ENCODE data around the gene DEFB124. TPM values are rescaled to one million over a fixed set of nuclear protein-coding genes. Genes with fewer than 3 reads are reported as not detected.
"Not testable (repeated sequence)": the region's sequence is repeated elsewhere in the genome, so short reads cannot be mapped to it uniquely, and the experiment has no call there.

Gene DEFB124
- total RNA-seq, 2 donors from 2014 or later, result not detected

DNA sequence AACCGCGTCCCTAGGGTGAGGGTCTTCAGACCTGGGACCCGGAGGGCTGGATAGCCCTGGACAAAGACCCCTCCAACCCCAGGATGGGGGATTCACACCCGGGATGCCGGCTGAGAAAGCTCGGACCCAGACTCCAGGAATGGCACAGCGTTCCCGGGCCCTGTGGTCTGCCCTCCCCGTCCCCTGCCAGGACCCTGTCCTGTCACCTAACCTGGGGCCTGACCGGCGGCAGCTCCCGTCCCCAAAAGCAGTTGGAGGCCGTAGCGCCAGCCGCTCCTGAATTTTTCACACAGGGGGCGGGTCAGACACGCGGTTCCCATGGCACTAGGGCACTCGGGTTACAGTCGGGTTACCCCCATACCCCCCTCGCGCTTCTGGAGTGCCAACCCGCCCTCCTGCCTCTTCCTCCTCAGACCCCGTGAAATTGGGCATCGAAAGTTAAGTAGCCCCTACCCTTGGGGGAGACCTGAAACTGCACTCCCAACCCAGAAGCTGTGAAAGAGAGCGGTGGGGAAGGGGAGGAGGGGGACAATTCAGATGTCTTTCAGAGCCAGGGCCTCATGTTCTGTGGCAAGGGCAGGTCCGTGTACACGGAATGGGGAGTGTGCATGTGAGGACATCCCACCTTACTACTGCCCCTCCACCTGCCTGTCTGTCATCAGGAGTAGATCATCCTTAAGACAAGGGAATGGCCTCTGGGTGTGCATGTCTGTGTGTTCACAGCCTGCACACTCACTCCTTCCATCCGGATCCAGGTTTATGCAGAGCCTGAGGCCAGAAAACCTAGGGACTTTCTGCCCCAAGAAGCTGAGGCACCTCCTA lies 756 bp upstream of the DEFB124 start:
- Mint-ChIP-seq H3K36me3 (no peaks in the 10 kb centered on the region), H3K27ac (no peak overlapping the region), H3K4me3 (no peak overlapping the region), H3K27me3 (peaks cover 33 to 34% of the 10 kb centered on the region in 2 donors), H3K9me3 (no peaks in the 10 kb centered on the region), H3K4me1 (ENCODE audit: low read depth in 2 of 2) (no peaks in the 10 kb centered on the region)
- no peak for DNase-seq (ENCODE audit: low spot score)
- peak in 1 of 2 donors; percentile 13 for ATAC-seq

DNA sequence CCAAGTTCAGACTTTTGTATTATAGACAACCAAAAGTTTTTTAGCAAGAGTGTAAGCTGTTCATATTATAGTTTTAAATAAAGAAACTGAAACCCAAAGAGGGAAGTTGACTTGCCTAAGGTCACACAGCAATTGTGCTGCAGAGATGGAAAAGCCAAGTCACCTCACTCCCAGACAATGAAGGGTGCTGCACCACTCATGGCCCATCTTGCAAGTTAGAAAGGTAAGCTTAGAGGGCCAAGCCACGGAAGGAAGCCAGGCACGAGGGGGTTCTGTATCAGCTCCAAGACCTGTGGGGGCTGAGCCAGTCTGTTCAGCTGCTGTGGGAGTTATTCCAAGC lies 860 bp downstream of the DEFB124 start:
- ATAC-seq, result no peak
- Mint-ChIP-seq H3K4me1 (ENCODE audit: low read depth in 2 of 2) (no peaks in the 10 kb centered on the region), H3K27me3 (peaks cover 33 to 34% of the 10 kb centered on the region in 2 donors), H3K27ac (no peak overlapping the region), H3K9me3 (no peaks in the 10 kb centered on the region), H3K4me3 (no peak overlapping the region), H3K36me3 (no peaks in the 10 kb centered on the region)
- DNase-seq (ENCODE audit: low spot score), result no peak

DNA sequence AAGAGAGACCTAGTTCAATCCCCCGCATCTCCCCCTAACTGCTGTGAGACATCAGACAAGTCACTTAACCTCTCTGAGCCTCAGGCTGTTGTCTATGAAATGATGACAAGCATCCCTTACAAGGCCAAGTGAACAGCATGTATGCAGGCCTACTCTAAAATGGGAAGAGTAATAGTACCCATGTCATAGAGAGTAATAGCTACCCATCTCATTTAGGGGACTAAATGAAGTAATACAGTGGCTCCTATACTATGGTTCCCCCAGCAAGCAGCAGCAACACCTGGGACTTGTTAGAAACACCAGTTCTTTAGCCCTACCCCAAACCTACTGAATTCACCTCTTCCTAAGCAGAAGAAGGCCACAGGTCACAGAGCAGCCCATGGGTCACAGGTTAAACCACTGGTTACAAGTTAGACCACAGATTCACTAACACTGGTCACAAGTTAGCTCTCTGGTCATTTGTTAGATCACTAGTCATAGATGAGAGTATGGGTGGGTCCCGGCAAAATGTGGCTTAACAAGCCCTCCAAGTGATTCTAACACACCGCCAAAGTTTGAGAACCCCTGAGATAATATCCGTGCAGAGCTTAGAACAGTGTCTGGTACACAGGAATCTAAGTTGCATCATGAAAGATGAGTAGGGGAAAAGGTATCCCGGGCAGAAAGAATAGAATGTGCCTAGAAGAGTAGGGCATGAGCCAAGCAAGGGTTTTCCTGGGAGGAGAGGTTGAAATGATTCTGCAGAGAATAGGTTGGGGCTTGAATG lies 1.4 kb downstream of the DEFB124 start:
- DNase-seq (ENCODE audit: low spot score), result no peak
- Mint-ChIP-seq H3K36me3 (no peaks in the 10 kb centered on the region), H3K9me3 (no peaks in the 10 kb centered on the region), H3K4me1 (ENCODE audit: low read depth in 2 of 2) (no peaks in the 10 kb centered on the region), H3K27ac (no peak overlapping the region), H3K4me3 (no peak overlapping the region), H3K27me3 (peaks cover 32 to 33% of the 10 kb centered on the region in 2 donors)
- ATAC-seq, result peak in 1 of 2 donors; percentile 9

DNA sequence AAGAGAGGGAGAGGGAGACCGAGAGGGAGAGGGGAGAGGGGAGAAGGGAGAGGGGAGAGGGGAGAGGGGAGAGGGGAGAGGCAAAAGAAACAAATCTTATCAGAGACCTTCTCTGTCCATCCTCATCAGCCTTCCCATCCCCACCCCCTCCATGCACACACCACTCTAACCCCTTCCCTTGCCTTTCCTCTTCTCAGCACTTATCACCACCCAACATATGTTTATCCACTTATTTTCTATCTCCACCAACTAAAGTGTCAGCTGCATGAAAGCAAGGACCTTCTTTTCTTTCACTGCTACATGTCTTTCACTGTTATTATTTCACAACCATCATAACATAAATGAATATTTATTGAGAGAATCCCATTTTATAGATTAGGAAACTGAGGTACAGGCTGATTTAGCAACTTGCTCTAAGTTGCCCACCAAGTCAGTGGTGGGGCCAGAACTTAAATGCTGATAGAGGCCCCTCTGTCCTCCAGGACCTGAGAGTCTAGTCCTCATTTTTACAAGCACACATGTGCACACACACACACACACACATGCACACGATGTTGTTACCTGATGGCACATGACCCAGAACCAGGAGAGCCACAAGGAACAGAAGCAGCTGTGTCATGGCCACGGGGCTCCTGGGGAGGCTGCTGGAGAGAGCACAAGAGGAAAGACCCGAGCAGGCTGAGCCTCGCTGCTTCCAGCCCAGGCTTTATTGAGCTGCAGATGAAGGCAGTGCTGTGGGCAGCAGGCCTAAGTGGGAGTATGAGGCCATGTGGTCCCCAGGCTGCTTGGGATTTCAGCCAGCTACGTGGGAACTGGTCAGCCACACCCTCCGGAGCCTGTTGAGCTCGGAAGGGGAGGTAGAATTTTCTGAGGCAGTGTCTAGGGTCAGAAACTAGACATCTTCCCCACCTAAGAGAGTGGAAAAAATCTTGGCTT lies 2.3 kb downstream of the DEFB124 start:
- H3K9me3 Mint-ChIP-seq, result no peaks in the 10 kb centered on the region
- H3K36me3 Mint-ChIP-seq, result no peaks in the 10 kb centered on the region
- DNase-seq (ENCODE audit: low spot score) (no peak), ATAC-seq (peak in 1 of 2 donors; percentile 13)
- no peak overlapping the region for H3K27ac Mint-ChIP-seq
- peaks cover 29 to 31% of the 10 kb centered on the region in 2 donors for H3K27me3 Mint-ChIP-seq
- no peak overlapping the region for H3K4me3 Mint-ChIP-seq
- no peaks in the 10 kb centered on the region for H3K4me1 Mint-ChIP-seq (ENCODE audit: low read depth in 2 of 2)

DNA sequence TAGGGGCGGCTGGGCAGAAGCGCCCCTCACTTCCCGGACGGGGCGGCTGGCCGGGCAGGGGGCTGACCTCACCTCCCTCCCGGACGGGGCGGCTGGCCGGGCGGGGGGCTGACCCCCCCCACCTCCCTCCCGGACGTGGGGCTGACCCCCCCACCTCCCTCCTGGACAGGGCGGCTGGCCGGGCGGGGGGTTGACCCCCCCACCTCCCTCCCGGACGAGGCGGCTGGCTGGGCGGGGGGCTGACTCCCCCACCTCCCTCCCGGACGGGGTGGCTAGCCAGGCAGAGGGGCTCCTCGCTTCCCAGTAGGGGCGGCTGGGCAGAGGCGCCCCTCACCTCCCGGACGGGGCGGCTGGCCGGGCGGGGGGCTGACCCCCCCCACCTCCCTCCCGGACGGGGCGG lies 4.0 kb downstream of the DEFB124 start:
- H3K36me3 Mint-ChIP-seq; H3K27ac Mint-ChIP-seq; H3K4me1 Mint-ChIP-seq (ENCODE audit: low read depth in 2 of 2); ATAC-seq; H3K4me3 Mint-ChIP-seq; H3K9me3 Mint-ChIP-seq; DNase-seq (ENCODE audit: low spot score): not testable (repeated sequence)
- H3K27me3 Mint-ChIP-seq, result peaks cover 18 to 23% of the 10 kb centered on the region in 2 donors

DNA sequence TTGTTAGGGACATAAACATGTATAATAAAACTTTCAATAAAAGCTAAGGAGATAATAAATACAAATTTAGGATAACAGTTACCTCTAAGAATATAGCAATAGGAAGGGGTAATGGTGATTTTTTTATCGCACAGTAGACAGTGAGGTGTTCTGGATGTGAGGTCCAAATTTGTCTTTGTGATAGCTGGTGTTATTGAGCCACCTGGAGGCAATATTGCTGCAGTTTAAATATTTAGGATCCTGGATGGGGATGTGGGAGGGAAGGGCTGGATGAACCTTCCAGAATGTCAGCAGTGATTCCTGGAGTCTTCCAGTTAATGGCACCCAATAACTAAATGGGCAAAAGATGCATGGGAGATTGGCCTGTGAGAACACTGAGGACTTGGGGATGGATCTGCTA lies 20.6 kb downstream of the DEFB124 start:
- DNase-seq (ENCODE audit: low spot score) (no peak), ATAC-seq (no peak)
- no peaks in the 10 kb centered on the region for H3K4me1 Mint-ChIP-seq (ENCODE audit: low read depth in 2 of 2)
- peaks cover 3 to 20% of the 10 kb centered on the region in 2 donors for H3K27me3 Mint-ChIP-seq
- no peak overlapping the region for H3K4me3 Mint-ChIP-seq
- no peaks in the 10 kb centered on the region for H3K9me3 Mint-ChIP-seq
- H3K27ac Mint-ChIP-seq, result no peak overlapping the region
- H3K36me3 Mint-ChIP-seq, result no peaks in the 10 kb centered on the region

DNA sequence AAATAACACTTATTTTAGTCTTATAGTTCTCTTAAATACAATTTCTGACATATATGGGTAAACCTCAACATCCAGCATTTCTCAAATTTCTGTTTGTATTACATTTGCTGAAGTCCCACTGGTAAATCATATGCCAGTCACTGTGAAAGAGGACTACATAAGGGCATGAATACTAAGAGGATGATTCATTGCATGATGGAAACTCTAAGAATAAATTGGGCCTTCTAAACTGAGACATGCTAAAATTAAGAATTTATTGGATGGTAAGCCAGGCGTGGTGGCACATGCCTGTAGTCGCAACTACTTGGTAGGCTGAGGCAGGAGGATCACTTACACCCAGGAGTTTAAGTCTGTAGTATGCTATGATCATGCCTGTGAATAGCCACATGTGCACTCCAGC lies 22.4 kb downstream of the DEFB124 start:
- peaks cover 4 to 24% of the 10 kb centered on the region in 2 donors for H3K27me3 Mint-ChIP-seq
- H3K4me1 Mint-ChIP-seq (ENCODE audit: low read depth in 2 of 2), result no peaks in the 10 kb centered on the region
- no peak for DNase-seq (ENCODE audit: low spot score)
- H3K9me3 Mint-ChIP-seq, result no peaks in the 10 kb centered on the region
- no peaks in the 10 kb centered on the region for H3K36me3 Mint-ChIP-seq
- no peak for ATAC-seq
- no peak overlapping the region for H3K27ac Mint-ChIP-seq
- no peak overlapping the region for H3K4me3 Mint-ChIP-seq

DNA sequence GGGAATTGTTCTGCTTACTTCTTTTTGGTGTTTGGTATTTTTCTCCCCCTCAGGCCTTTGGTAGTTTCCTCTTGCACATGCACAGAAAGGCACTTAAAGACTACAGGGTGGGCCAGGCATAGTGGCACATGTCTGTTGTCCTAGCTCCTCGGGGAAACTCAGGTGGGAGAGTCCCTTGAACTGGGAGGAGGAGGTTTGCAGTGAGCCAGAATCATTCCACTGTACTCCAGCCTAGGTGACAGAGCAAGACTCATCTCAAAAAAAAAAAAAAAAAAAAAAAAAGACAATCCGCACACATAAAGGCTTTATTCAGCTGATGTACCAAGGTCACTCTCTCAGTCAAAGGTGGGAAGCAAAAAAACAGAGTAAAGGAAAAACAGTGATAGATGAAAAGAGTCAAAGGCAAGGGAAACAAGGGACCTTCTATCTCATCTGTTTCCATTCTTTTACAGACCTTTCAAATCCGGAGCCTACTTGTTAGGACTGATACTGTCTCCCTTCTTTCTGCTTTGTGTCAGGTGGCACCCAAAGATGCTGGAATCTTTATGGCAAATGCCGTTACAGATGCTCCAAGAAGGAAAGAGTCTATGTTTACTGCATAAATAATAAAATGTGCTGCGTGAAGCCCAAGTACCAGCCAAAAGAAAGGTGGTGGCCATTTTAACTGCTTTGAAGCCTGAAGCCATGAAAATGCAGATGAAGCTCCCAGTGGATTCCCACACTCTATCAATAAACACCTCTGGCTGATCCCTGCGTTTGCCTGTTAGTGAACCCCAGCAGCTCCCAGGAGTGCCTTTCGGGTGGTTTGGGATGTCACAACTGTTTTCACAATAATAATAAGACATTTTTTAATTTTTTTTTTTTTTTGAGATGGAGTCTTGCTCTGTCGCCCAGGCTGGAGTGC lies 25.2 kb downstream of the DEFB124 start:
- no peak overlapping the region for H3K4me3 Mint-ChIP-seq
- DNase-seq (ENCODE audit: low spot score) (no peak), ATAC-seq (no peak)
- H3K36me3 Mint-ChIP-seq, result no peaks in the 10 kb centered on the region
- H3K27ac Mint-ChIP-seq, result no peak overlapping the region
- no peaks in the 10 kb centered on the region for H3K9me3 Mint-ChIP-seq
- peaks cover 8 to 17% of the 10 kb centered on the region in 2 donors for H3K27me3 Mint-ChIP-seq
- no peaks in the 10 kb centered on the region for H3K4me1 Mint-ChIP-seq (ENCODE audit: low read depth in 2 of 2)

DNA sequence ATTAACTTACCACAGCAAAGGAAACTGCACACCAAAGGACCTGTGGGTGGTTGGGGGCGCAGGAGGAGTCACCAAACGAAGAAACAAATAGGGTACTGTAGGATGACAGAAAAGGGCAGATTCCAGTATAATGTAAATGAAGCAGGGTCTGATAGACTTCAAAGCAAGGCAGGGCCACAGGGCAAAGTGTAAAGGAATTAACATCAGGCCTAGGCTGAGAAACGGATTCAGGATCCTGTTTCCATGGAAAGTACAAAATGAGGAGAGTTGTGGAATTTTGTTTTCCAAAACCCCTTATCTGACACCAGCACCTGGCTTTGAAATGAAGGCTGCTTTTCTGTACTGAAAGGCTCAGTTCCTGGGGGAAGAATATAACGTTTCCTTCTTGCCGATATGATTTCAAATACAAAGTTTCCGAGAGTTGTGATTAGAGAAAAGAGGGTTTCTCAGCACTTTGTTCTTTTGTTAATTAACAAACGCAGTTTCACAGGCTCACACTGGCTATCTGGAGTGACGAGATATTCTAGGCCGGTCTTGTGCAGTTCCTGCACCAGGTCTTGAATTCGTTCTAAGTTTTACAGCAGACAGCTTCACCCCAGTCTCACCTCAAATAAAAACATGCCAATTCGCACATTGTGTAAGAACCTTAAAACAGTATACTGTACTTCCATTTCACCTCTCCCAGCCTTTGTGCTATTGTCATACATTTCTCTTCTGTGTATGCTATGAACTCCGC lies 28.7 kb downstream of the DEFB124 start:
- peaks cover 14 to 21% of the 10 kb centered on the region in 2 donors for H3K27me3 Mint-ChIP-seq
- H3K9me3 Mint-ChIP-seq, result no peaks in the 10 kb centered on the region
- DNase-seq (ENCODE audit: low spot score), result no peak
- no peaks in the 10 kb centered on the region for H3K36me3 Mint-ChIP-seq
- H3K27ac Mint-ChIP-seq, result no peak overlapping the region
- no peak for ATAC-seq
- no peak overlapping the region for H3K4me3 Mint-ChIP-seq
- H3K4me1 Mint-ChIP-seq (ENCODE audit: low read depth in 2 of 2), result no peaks in the 10 kb centered on the region

DNA sequence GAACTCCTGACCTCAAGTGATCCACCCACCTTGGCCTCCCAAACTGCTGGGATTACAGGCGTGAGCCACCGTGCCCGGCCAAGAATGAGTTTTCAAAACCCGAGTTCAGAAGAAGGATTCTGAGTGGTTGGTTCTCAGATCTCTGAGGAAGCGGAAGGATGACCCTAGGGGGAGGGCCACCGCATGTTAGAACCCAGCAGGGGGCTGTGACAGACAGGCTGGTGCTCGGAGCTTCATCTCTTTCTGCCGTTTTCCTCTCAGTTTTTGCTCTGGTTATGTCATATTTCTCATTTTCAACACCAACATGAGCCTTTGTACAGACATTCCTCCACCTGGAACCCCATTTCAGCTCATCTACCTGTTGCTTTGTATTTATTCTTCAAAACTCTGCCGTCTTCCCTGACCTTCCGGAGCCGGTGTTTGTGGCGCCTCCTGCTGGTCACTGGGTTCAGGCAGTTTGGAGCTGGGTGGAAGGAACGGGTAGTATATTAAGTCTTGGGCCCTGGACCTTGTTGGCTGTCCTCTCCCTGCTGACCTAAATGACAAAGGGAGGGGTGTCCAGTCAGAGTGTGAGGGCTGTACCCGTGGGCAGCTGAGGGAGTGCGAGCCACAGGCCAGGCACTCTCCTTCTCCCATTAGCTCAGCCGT lies 34.8 kb downstream of the DEFB124 start, which contains the start of gene DEFB123:
Gene DEFB123, plus strand, starts transcription at position 621 of the 648 bp plus-strand sequence. CDS start 67 bp downstream, outside the sequence.
- H3K9me3 Mint-ChIP-seq, result no peaks in the 10 kb centered on the region
- H3K36me3 Mint-ChIP-seq, result no peaks in the 10 kb centered on the region
- no peak within 1 kb of the TSS for H3K27ac Mint-ChIP-seq
- peaks cover 19 to 33% of the 10 kb centered on the region in 2 donors for H3K27me3 Mint-ChIP-seq
- H3K4me1 Mint-ChIP-seq (ENCODE audit: low read depth in 2 of 2), result no peaks in the 10 kb centered on the region
- no peak within 1 kb of the TSS for H3K4me3 Mint-ChIP-seq
- no peak for DNase-seq (ENCODE audit: low spot score)
- ATAC-seq, result no peak

DNA sequence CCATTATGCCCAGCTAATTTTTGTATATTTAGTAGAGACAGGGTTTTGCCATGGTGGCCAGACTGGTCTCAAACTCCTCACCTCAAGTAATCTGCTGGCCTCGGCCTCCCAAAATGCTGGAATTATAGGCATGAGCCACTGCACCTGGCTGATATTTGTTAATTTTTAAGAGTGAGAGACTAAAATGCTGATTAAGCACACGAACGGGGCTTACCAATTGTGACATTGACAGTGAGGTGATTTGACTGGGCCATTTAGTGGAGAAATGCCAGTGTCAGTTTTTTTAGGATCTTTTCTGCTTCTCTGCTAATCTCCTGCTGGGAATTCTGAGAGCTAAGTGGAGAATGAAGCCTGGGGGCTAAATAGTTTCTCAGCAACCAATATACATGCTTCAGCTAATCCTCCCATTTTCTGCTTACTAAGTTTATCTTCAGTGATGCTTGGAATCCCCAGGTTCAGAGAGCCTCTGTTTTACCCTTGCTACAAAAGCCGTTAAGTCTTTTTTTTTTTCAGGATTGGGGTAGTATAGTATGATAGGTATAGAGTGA lies 44.3 kb downstream of the DEFB124 start:
- Mint-ChIP-seq H3K9me3 (no peaks in the 10 kb centered on the region), H3K4me1 (ENCODE audit: low read depth in 2 of 2) (no peaks in the 10 kb centered on the region), H3K4me3 (no peak overlapping the region), H3K36me3 (no peaks in the 10 kb centered on the region), H3K27ac (no peak overlapping the region), H3K27me3 (peaks cover 8 to 14% of the 10 kb centered on the region in 2 donors)
- DNase-seq (ENCODE audit: low spot score) (no peak), ATAC-seq (no peak)

DNA sequence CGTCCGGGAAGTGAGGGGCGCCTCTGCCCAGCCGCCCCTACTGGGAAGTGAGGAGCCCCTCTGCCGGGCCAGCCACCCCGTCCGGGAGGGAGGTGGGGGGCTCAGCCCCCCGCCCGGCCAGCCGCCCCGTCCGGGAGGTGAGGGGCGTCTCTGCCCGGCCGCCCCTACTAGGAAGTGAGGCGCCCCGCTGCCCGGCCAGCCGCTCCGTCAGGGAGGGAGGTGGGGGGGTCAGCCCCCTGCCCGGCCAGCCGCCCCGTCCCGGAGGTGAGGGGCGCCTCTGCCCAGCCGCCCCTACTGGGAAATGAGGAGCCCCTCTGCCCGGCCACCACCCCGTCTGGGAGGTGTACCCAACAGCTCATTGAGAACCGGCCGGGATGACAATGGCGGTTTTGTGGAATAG lies 47.4 kb downstream of the DEFB124 start:
- not testable (repeated sequence) for H3K27me3 Mint-ChIP-seq; H3K4me3 Mint-ChIP-seq; DNase-seq (ENCODE audit: low spot score); H3K9me3 Mint-ChIP-seq; H3K27ac Mint-ChIP-seq; H3K4me1 Mint-ChIP-seq (ENCODE audit: low read depth in 2 of 2); H3K36me3 Mint-ChIP-seq; ATAC-seq
